ENCODE results near the gene TCF21.
"Not testable (repeated sequence)": the region's sequence is repeated elsewhere in the genome, so short reads cannot be mapped to it uniquely, and the experiment has no call there.

Gene TCF21

DNA sequence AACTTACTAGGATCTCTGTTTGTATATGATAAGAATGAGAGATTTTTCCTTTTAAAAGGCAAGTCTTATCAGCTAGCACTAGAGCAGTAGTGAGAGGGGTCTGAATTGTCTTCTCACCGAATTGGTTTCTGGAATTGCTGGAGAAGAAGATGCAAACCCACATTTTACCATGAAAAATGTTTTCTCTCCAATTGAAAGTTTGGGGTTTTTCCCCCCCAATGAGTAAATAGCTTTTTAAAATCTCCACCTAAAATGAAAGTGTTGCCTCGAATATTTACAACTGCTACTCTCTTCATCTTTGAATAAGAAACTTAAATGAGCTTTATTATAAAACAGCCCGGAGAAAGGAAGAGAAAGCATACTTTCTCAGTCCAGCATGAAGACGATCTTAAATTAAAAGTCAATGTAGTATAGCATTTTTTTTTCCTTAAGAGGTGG lies 1.8 kb downstream of the TCF21 start:
- no peak for DNase-seq

DNA sequence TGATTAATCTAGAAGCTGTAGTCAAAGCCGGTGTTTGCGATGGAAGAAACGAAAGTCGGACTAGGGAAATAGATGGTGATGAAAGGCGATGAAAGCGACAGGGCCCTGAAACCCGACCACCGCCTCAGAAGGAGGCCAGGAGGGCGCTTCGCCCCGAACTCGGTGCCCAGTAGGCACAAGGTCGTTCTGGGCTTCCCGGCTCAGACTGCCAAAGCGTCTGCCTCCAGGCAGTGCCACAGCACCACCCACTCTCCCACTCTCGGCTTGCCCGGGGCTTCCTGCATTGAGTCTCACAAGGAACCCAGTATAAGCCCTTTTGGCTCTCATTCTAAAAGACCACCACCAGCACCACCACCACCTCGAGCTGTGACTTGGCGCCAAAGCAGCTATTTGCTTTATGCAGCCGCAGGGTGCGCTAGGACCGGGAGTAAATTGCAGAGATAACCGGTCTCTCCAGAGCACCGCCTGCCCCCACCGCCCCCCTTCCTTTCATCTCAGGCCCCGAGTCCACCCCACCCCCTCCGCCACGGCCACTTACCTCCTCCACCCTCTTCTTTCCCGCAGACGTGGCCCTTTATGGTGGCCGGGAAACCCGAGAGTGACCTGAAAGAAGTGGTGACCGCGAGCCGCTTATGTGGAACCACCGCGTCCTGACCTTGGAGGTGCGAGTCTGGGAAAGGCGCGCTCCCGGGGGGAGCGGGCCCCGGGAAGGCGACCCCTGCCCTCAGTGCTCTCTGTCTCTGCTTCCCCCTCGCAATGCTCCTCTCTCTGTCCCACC lies 2.4 kb downstream of the TCF21 start:
- no peak for DNase-seq

DNA sequence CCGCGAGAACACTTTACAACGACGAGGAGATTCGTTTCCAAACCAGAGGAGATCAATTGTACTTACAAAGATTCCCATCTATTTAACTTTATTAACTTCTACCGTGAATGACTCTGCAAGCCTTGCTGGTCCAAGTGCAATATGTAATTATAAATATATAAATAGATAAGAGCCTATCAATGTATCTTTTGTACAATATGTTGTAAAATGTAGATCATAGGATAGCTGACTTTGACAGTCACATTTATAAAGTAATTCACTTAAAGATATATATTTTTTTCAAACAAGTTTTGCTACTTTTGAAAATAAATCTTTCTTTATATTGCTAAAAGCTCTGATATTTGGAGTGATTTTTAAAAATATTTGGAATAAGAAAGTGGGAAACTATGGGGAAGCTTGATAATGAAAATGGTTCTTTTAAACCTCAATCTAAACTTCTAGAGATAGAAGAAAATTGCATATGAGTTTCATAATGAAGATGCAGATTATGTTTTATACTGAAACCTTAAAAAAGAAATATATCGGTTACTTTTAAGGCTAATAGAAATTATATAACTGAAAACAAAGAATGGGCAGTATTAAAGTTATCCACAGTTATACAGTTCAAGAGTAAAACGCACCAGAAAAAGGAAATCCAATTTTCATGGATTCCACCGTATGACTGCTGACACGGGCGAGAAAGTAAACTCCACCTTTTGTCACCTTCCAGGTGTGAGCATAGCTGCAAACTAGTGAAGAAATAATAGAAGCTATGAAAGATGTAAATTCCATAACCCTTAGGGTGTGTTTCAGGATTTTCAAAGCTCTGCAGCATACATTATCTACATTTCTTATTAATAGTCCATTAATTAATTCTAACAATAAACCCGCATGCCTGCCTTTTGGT lies 3.3 kb downstream of the TCF21 start:
- DNase-seq, result no peak

DNA sequence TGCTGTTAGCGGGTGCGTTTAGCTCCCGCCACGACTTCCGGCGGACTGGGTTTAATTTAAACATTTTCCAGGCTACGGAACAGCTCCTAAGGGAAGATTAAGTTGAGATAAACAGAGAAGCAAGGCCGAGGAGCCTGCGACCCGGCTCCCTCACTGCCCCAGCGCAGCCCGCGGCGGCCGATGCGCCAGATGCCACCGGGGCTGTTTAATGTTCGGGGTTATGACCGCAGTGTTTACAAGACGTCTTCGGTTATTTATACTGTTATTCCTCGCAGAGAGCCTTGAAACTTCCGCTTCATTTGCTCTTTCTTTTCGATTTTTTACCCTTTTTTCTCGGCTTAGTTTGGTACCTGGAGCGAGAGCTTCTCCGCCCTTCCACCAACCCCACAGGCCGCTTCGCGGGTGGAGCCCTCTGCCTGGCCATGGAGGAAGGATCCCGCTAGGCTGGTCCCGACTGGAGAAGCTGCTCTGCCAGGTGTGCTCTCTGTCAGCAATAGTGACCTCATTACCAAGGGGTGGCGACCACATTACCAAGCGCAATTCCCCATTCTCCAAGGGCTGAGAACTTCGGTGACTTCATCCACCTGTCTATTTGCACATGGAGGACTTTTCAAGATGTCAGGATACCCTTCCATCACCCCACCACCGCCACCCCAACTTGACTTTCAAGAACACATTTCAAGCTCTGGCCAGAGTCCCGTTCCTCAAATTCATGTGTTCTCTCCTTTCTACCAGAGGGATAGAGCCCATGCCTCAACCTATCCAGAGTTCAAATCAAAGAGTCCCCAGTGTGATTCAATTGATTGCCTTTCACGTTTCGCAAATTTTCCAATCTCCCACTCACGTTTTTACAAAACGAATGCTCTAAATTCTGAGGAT lies 4.1 kb downstream of the TCF21 start:
- DNase-seq, result no peak

DNA sequence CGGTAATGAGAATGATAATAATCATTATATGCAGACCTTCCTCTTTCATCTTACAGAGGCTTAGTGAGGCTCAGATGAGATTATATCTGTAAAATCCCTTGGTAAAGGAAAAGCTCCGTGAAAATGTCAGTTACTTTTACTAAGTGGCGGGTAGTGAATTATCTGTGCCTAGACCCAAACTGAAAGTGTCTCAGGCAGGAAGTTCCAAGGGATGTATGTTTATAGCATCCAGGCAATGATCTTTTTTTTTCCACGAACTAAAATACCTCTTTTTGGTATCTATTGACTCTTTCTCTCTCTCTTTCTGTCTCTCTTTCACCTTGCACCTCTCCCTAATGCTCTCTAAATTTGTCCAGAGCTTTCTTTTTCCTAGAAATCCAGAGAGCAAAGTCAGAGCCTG lies 5.0 kb downstream of the TCF21 start:
- no peak for DNase-seq

DNA sequence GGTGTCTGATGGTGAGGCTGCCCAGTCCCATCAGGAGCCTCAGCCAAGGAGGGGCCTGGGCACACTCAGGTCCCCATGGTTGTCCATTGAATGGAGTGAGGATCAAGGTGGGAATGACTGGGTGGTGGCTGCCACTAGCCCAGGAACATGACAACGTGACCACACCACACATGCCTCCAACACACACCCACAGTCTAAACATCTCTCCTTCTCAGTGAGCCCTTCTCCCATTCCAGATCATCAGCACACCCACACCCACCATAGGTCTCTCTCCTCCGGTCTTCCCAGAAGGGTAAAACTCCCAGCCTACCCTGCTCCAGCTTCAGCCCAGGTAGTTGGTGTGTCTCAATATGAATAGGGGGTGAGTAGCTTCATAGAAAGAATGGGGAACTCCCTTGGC lies 5.5 kb downstream of the TCF21 start:
- DNase-seq, result no peak

DNA sequence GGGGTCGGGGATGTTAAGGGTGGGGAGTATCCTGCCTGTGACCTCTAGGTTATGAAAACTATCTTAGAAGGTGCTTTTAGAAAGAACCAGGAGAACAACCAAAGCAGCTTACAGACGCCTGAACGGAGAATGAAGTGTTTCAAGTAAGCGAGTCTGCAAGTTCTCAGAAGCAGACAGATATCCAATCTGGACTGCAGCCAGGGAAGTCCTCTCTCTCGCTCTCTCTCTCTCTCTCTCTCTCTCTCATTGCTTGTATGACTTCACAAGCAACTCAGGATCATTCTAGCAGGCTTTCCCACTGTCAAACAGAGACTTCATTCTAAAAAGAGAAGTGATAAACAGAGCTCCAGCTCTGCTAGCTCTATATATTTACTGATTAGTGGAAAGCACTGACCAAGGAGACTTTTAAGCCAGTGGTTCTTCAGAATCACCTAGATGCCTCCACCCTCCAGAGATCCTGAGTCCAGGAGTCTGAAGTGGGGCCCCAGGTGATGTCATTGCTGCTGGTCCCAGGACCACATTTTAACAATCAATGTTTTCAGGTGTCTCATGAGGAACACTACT lies 6.0 kb downstream of the TCF21 start:
- no peak for DNase-seq

DNA sequence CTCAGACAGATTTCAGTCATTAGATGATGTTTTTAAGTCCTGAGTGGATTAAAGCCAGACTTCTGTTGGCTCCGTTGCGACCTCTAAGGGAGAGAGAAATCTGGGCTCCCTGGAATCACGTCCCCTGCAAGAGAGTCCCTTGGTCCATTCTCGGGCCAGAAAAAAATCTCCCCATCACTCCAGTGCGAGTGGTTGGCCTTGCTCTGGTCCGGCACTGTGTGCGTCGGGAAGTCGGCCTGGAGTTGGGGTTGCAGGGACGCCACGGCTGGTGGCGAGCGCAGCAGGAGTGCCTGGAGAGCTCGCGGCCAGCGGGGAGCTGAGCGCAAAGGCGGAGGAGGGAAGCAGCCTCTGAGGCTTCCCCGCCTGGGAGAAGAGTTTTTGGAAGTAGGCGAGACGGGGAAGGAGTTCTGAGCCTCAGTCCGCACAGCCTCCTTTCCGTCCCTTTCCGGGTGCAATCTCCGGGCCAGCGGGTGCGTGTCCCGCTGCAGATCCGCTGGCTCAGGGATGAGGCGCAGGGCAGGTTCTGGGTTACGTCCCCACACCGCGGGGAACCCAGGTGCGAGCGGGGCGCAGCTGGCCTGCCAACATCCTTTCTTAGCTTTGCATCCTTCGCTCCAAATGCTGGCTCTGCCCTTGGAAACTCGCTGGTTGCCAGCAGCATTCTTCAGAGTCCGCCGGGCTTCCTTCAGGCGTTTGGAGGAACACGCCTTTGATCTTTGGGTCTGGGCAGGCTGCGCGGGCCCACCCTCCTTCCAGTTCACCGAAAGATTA lies 6.8 kb downstream of the TCF21 start:
- DNase-seq, result no peak

DNA sequence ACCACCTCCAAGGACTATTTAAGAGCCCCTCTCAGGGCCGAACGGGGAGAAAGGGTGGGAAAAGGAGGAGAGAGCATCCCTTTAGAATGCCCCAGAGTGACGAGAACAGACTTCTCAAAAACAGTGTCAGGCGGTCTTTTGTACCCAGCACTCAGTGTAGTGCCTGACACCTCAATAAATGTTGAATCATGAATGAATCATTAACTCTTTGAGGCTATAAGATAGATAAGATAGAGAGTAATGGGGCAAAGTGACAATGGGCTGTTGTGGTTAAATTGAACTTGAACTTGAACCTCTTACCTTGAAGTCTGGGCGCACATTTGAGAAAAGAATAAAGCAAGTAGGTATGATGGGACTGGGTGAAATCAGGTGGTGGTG lies 7.4 kb downstream of the TCF21 start:
- no peak for DNase-seq

DNA sequence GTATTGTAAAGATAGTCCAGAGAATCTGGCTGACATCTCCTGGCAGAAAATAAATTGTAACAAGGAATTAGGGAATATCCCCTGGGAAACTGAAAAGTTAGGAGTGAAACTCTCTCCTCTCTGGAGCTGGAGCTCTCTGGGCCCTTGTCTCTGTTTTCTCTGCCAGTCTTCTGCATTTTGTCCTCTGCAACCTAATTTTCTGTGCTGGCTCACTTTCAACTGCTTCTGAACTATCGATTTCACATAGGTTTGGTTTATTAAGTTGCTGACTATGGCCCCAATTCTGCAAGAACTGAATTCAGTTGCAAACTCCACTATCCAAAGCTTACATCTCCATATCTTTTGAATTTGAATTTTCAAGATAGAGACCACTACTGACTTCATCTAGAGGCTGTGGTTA lies 9.3 kb downstream of the TCF21 start:
- no peak for DNase-seq

DNA sequence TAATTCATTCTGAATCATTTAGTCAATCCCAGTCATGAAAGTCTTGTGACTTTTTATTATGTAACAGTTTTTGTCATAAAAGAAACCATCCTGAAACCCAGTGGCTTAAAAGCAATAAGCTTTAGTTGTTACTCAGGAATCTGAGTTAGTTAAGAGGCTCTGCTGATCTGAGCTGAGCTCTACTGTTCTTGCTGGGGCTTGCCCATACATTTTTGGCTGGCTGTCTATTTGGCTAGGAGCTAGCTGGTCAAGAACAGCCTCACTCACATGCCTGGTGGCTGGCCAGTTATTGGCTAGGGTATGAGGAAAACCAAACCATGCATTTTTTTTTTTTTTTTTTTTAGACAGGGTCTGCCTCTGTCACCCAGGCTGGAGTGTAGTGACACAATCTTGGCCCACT lies 10.6 kb downstream of the TCF21 start:
- no peak for DNase-seq

DNA sequence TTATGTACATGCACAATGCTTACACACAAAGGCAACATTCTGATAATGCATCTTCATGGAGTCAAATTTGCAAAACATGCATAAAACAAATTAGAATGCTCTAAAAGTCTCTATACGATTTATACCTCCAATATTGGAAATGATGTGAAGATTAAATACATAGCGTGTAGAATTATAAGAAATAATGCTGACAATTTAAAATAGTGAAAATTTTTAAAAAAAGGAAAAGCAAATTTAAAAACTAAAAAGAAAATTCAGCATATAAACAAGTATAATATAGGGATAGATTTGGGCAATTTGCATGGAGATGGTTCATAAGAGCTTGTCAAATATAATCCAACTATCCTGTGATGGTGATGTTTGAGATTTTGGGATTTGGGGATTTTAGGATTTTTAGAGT lies 14.9 kb downstream of the TCF21 start:
- no peak for DNase-seq

DNA sequence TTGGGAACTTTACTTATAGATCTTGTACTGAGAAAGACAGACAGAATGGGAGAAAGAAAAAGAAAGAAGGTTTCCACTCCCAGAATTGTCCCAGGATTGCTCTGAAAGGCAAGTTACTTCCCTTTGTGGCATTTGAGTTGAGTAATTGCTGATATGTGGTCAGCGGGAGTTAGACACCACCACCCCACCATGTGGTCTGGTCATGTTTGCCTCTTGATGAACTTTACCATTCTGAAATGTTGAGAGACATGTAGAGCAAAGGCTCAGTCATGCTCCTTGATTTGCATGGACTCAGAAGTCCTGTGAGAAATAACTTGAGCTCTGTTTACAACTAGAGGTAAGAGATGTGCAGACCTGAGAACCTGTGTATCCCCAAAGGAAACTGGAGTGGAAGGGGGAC lies 17.1 kb downstream of the TCF21 start:
- DNase-seq, result no peak

DNA sequence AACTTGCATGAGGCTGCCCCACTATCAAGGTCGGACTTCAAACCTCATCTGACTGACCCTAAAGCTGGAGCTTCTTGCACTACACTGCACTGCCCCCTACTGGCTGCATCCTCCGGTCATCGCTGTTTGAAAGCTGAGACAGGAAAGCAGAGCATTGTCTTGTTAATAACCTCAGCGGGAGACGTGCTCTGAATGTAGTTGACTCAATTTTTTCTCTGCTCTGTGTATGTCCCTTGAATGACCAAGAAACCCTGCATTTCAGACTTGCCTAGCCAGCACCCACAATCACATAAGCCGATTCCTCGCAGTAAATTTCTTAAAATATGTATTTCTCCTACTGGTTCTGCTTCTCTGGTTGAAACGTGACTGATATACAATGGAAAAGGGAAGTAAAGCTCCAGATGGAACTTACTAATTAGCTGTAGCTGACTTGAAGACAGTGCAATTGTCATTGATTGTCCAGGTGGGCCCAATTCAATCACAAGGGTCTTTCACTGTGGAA lies 27.8 kb downstream of the TCF21 start:
- peak; percentile 55 for DNase-seq

DNA sequence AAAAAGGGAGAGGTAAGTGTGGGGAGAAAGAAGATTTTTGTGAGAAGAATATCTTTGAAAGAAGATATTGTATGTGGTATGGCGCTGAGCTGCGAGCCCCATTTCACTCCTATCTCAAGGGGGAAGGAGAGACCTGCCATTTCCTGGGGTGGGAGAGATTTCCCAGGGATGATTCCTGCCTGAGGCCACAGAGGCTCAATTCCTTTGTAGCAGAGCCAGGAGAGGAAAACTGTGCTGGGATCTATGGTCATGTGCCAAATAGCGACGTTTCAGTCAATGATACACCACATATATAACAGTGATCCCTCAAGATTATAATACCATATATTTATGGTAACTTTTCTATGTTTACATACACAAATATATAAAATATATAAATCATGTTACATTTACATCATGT lies 28.9 kb downstream of the TCF21 start:
- DNase-seq, result no peak

DNA sequence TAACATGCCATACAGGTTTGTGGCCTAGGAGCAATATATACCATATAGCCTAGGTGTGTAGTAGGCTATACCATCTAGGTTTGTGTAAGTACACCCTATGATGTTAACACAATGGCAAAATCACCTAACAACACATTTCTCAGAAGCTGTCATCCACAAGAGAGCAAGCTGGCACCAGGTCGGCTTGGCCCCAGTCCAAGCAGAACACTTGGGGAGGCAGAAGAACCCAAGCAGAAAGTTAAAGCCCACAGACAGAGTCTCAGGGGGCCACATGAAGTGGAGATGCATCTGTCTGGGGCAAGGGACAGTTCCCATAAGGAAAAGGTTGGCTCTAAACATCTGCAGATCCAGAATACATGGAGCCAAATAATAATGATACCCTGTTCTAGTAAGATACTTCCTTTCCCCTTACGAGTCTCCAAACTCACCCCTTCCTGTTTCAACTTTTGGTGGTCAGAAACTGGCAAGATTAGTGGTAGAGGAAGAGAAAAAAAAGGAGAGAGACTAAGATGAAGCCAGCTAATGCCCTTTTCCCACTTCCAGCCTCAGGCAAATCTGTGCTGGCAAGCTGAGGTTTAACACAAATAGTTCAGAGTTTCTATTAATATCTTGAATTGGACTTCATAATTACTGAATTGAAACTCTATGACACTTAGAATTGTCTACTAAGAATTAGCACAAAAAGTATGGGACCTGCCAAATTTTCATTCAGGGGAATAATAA lies 29.5 kb downstream of the TCF21 start:
- no peak for DNase-seq

DNA sequence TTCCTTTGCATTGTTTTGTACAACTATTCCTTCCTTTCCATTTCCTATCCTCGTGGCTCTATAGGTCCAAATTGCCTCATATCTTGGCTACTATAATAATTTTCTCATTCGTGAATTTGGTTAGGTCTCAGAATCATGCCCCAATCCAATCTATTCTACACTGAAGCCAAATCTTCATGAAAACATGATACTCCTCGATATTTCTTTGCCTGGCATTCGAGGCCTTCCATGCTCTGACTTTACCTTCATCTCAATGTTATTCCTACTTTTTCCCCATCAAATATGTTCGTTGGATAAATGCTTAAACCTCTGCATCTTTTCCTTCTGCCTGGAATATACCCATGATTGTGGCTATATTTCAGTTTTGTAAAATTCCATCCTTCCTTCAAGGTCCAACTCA lies 30.4 kb downstream of the TCF21 start:
- no peak for DNase-seq

DNA sequence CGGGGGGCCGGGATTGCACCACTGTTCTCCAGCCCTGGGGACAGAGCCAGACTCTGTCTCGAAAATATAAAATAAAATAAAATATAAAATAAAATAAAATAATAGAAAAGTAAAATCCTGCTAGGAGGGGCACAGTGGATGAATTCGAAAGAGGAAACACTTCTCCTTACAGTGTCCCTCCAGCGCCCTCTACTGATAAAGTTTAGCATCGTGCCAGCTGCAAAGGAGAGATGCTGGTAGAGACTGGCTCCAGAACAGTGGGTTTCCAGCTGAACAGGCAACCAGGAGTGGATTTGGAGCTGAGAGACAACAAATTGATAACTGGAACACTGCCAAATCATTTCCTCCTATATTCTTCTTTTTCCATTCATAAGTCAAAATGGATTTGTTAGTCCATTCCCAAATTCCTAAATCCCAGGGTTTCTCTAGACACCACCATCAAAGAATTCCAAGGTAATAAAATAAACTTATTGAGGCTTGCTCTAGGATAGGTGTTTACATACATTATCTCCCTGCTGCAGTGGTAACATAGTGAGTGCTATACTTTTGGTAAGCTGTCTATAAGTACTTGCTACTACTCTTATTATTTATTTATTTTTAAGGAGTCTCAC lies 32.4 kb downstream of the TCF21 start:
- peak; percentile 41 for DNase-seq

DNA sequence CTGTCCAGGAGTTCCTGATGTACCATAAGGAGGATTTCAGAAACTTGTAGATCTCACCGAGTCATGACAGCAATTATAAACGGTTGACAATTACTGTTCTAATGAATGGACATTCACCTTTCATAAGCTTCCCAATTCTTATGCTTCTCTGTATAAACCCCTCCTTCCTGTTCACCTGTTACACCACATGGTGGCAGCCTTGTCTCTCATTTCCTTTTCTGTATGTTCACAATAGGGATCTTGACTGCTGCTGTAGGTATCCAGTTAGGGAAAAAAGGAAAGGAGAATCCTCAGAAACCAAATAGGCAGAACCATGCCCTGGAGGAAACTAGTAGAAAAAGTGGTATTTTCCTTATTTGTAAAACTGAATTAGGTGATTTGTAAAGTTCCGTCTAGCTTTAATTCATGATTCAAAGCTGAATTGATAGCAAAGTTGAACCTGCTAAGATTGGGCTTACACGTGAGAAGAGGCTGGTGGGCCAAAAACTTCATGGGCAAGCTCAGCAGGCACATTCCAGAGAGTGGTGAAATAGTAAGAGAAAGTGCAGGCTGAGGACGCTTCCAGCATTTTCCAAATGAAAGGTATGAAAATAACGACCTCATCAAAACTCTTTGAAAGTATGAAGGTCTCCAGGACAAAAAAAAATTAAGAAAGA lies 35.2 kb downstream of the TCF21 start:
- DNase-seq, result no peak

DNA sequence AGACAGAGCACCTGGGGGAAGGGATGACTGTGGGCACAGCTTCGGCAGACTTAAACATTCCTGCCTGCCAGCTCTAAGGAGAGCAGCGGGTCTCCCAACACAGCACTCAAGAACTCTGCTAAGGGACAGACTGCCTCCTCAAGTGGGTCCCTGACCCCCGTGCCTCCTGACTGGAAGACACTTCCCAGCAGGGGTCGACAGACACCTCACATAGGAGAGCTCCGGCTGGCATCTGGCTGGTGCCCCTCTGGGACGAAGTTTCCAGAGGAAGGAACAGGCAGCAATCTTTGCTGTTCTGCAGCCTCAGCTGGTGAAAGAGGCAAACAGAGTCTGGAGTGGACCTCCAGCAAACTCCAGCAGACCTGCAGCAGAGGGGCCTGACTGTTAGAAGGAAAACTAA lies 42.3 kb downstream of the TCF21 start:
- not testable (repeated sequence) for DNase-seq
